ENCODE results near the gene AVPR2.

AVPR2 gene

DNA sequence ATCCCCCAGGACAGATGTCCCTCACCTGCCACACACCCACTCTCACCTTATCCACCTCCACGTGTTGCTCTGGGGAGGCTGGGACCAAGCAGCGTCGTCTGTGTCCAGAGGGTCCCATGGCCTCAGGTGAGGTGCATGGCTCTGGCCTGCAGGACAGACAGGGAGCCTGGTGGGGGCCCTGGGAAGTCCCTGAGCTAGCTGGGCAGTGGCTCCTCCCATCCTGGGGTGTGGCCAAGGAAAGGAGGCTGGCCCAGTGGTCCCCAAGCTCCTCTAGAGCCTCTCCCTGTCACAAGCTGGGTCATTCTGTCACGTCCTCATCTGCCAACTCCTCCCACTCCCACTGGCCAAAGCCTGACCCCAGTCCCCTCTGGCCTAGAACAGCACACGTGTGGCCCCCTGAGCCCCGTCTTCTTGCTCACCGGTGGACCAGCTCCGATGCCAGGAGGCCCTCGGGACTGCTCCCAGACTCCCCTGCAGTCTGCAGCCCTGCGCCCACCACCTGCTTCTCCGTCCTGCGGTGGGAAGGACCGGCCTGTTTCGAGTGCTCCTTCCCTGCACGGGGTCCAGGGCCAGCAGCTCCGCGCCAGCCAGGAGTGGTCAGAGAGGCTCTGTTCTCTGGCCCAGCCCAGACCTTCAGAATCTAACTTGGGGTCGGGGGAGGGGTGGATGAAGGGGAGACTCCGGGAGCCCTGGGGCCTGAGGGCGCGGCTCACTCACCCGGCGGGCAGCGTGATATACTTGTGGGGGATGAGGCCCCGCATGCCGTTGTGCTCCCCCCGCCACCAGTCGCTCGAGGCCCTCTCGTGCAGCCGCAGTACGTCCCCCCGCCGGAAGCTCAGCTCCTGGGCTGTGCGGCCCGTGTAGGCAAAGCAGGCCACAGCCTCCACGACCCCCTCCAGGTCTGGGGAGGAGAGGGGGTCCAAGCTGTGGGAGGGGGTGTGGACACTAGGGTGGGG is 4.8 kb downstream of the AVPR2 start:
- H3K4me1 ChIP-seq (ENCODE audit: low read length): peaks cover 5% of the 10 kb centered on the region
- H3K27me3 ChIP-seq (ENCODE audit: low read depth, low read length): no peaks in the 10 kb centered on the region
- no peak overlapping the region for H3K4me3 ChIP-seq (ENCODE audit: low read length)
- no peak overlapping the region for H3K27ac ChIP-seq (ENCODE audit: low read length)
- H2AFZ ChIP-seq (ENCODE audit: low read depth, low read length): no peak overlapping the region
- no peak for TF ChIP-seq EZH2phosphoT487 (IDR thresholded peaks at IDR 0.05; ENCODE audit: low read depth)
- TF ChIP-seq, protein P1, sequence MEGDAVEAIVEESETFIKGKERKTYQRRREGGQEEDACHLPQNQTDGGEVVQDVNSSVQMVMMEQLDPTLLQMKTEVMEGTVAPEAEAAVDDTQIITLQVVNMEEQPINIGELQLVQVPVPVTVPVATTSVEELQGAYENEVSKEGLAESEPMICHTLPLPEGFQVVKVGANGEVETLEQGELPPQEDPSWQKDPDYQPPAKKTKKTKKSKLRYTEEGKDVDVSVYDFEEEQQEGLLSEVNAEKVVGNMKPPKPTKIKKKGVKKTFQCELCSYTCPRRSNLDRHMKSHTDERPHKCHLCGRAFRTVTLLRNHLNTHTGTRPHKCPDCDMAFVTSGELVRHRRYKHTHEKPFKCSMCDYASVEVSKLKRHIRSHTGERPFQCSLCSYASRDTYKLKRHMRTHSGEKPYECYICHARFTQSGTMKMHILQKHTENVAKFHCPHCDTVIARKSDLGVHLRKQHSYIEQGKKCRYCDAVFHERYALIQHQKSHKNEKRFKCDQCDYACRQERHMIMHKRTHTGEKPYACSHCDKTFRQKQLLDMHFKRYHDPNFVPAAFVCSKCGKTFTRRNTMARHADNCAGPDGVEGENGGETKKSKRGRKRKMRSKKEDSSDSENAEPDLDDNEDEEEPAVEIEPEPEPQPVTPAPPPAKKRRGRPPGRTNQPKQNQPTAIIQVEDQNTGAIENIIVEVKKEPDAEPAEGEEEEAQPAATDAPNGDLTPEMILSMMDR (IDR thresholded peaks at IDR 0.05; ENCODE audit: low read depth, low read length): no peak
- no peaks in the 10 kb centered on the region for H3K9me3 ChIP-seq (ENCODE audit: insufficient read depth, low read length)
- H3K4me2 ChIP-seq (ENCODE audit: low read length): no peak overlapping the region
- H3K9ac ChIP-seq (ENCODE audit: low read length): no peak overlapping the region
- H3K36me3 ChIP-seq (replicated peaks; ENCODE audit: low read depth, low read length): peaks cover 10% of the 10 kb centered on the region
- no peaks in the 10 kb centered on the region for H4K20me1 ChIP-seq (ENCODE audit: insufficient read depth, low read length)
- H3K79me2 ChIP-seq (ENCODE audit: low read length): no peaks in the 10 kb centered on the region

DNA sequence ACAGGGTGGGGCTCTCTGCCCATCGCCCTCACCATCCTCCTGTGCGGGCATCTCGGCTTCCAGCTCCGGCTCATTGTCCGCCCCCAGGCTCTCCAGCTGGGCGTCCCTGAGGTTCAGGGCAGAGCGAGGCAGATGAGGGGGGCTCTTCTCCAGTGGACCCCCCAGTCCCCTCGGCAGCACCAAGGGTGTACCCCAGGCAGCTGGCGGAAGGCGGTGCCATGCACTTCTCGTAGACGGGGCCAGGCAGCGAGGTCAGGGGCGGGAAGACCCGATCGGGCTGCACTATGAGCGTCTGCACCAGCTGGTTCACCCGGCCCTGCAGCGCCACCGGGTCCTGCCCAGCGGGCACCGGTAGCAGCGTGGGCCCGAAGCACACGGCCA is 5.5 kb downstream of the AVPR2 start:
- no peaks in the 10 kb centered on the region for H3K27me3 ChIP-seq (ENCODE audit: low read depth, low read length)
- no peak overlapping the region for H2AFZ ChIP-seq (ENCODE audit: low read depth, low read length)
- no peaks in the 10 kb centered on the region for H4K20me1 ChIP-seq (ENCODE audit: insufficient read depth, low read length)
- H3K4me1 ChIP-seq (ENCODE audit: low read length): no peaks in the 10 kb centered on the region; the same call in 1 of the 2 replicates
- H3K27ac ChIP-seq (ENCODE audit: low read length): no peak overlapping the region
- no peaks in the 10 kb centered on the region for H3K9me3 ChIP-seq (ENCODE audit: insufficient read depth, low read length)
- no peak overlapping the region for H3K4me3 ChIP-seq (ENCODE audit: low read length)
- no peak overlapping the region for H3K9ac ChIP-seq (ENCODE audit: low read length)
- H3K4me2 ChIP-seq (ENCODE audit: low read length): no peak overlapping the region
- H3K79me2 ChIP-seq (ENCODE audit: low read length): no peaks in the 10 kb centered on the region
- TF ChIP-seq, protein P1 (IDR thresholded peaks at IDR 0.05; ENCODE audit: low read depth, low read length): no peak
- TF ChIP-seq EZH2phosphoT487 (IDR thresholded peaks at IDR 0.05; ENCODE audit: low read depth): no peak
- peaks cover 13% of the 10 kb centered on the region for H3K36me3 ChIP-seq (replicated peaks; ENCODE audit: low read depth, low read length)

DNA sequence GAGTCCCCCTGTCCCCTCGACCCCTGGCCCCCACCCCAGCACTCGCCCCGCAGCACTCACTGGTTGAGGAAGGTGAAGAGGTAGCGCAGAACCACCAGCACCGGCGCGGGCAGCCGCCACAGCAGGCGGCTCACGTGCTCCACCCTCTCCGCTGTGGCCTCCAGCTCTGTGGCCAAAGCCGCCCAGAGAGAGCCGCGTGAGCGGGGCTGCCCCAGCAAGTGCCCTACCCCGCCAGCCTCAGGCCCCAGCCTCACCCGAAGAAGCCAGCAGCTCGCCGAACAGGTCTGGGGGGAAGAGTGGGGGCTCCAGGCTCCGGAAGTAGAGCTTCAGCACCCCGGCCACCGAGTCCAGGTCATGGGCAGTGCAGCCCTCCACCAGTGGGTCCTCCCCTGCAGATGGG is 6.0 kb downstream of the AVPR2 start:
- Histone ChIP-seq H2AFZ (ENCODE audit: low read depth, low read length) (no peak overlapping the region), H3K27ac (ENCODE audit: low read length) (no peak overlapping the region), H3K9me3 (ENCODE audit: insufficient read depth, low read length) (no peaks in the 10 kb centered on the region), H3K4me2 (ENCODE audit: low read length) (no peak overlapping the region), H3K79me2 (ENCODE audit: low read length) (no peaks in the 10 kb centered on the region), H3K36me3 (replicated peaks; ENCODE audit: low read depth, low read length) (peaks cover 13% of the 10 kb centered on the region), H3K27me3 (ENCODE audit: low read depth, low read length) (no peaks in the 10 kb centered on the region), H3K4me1 (ENCODE audit: low read length) (no peaks in the 10 kb centered on the region), H3K9ac (ENCODE audit: low read length) (no peak overlapping the region), H4K20me1 (ENCODE audit: insufficient read depth, low read length) (no peaks in the 10 kb centered on the region), H3K4me3 (ENCODE audit: low read length) (no peak overlapping the region)
- TF ChIP-seq EZH2phosphoT487 (IDR thresholded peaks at IDR 0.05; ENCODE audit: low read depth): no peak
- TF ChIP-seq, protein P1 (IDR thresholded peaks at IDR 0.05; ENCODE audit: low read depth, low read length): no peak

DNA sequence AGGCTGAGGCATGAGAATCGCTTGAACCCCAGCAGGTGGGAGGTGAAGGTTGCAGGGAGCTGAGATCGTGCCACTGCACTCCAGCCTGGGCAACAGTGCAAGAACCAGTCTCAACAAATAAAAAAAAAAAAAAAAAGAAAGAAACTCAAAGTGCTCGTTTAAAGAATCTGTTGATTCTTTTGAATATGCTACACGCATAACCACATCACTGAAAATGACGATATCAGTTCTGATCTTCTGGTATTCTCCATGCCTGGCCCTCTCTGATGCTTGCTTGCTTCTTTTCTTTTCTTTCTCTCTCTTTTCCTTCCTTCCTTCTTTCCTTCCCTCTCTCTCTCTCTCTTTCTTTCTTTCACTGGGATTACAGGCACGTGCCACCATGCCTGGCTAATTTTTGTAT is 7.3 kb downstream of the AVPR2 start:
- Histone ChIP-seq H3K27ac (ENCODE audit: low read length) (no peak overlapping the region), H3K4me3 (ENCODE audit: low read length) (no peak overlapping the region), H3K79me2 (ENCODE audit: low read length) (no peaks in the 10 kb centered on the region; the same call in 1 of the 2 replicates), H3K4me2 (ENCODE audit: low read length) (no peak overlapping the region), H4K20me1 (ENCODE audit: insufficient read depth, low read length) (no peaks in the 10 kb centered on the region), H3K27me3 (ENCODE audit: low read depth, low read length) (no peaks in the 10 kb centered on the region), H3K9me3 (ENCODE audit: insufficient read depth, low read length) (no peaks in the 10 kb centered on the region), H3K9ac (ENCODE audit: low read length) (no peak overlapping the region), H3K4me1 (ENCODE audit: low read length) (no peaks in the 10 kb centered on the region), H3K36me3 (replicated peaks; ENCODE audit: low read depth, low read length) (peaks cover 22% of the 10 kb centered on the region), H2AFZ (ENCODE audit: low read depth, low read length) (no peak overlapping the region)
- no peak for TF ChIP-seq EZH2phosphoT487 (IDR thresholded peaks at IDR 0.05; ENCODE audit: low read depth)
- TF ChIP-seq, protein P1 (IDR thresholded peaks at IDR 0.05; ENCODE audit: low read depth, low read length): no peak
